Activated naive CD4-positive, alpha-beta T cell treated with anti-CD3 and anti-CD28 coated beads, Interleukin-2, amount 50 U/mL, for 72 hours (primary cell): ENCODE measurements around the gene CELF5. TPM values are rescaled to one million over a fixed set of nuclear protein-coding genes. Genes with fewer than 3 reads are reported as not detected.
"Not testable (repeated sequence)": the region's sequence is repeated elsewhere in the genome, so short reads cannot be mapped to it uniquely, and the experiment has no call there.

ENCODE experiments used
- ATAC-seq, 2 donors: fragments of 150-1000 bp; cut with Tn5 transposase; 2 replicates each; pipeline ENCODE4 v1.10.0; 2021; ENCODE audit warnings: mild to moderate bottlenecking in 2 of 2, moderate library complexity in 2 of 2
- DNase-seq, 2 donors: peaks; one replicate each; pipeline ENCODE4 v3.0.0; 2021 to 2022; ENCODE audit warnings: low spot score in 2 of 2
- H3K27ac Mint-ChIP-seq, 2 donors: one replicate each; pipeline ENCODE4 v1.8.0; 2022; ENCODE audit warnings: mild to moderate bottlenecking in 2 of 2, mixed read lengths in 2 of 2
- H3K36me3 Mint-ChIP-seq, 2 donors: one replicate each; pipeline ENCODE4 v1.8.0; 2022; ENCODE audit warnings: mixed read lengths in 2 of 2
- H3K9me3 Mint-ChIP-seq, 2 donors: one replicate each; pipeline ENCODE4 v1.8.0; 2022; ENCODE audit warnings: mixed read lengths in 2 of 2
- total RNA-seq, 2 donors: library from RNA; stranded (reverse); gene quantifications; one replicate each; pipeline ENCODE4 v1.2.3, GENCODE V29; 2022

CELF5 gene
- total RNA-seq, 2 donors from 2014 or later: 0.66 TPM; not detected in 1

- ATAC-seq (no peak), DNase-seq (no peak)
- H3K27ac Mint-ChIP-seq: no peak overlapping the region
- H3K9me3 Mint-ChIP-seq: no peaks in the 10 kb centered on the region
- H3K36me3 Mint-ChIP-seq: no peaks in the 10 kb centered on the region
Observed at GRCh38 chr19:3201072-3201700, 23.3 kb upstream of the CELF5 start.

- ATAC-seq (no peak), DNase-seq (no peak)
- Mint-ChIP-seq H3K36me3 (no peaks in the 10 kb centered on the region), H3K27ac (no peak overlapping the region), H3K9me3 (no peaks in the 10 kb centered on the region)
Observed at GRCh38 chr19:3201911-3202310, 22.6 kb upstream of the CELF5 start.

- ATAC-seq (no peak), DNase-seq (no peak)
- H3K36me3 Mint-ChIP-seq: no peaks in the 10 kb centered on the region
- no peaks in the 10 kb centered on the region for H3K9me3 Mint-ChIP-seq
- H3K27ac Mint-ChIP-seq: no peak overlapping the region
Observed at GRCh38 chr19:3202346-3202745, 22.1 kb upstream of the CELF5 start.

DNA sequence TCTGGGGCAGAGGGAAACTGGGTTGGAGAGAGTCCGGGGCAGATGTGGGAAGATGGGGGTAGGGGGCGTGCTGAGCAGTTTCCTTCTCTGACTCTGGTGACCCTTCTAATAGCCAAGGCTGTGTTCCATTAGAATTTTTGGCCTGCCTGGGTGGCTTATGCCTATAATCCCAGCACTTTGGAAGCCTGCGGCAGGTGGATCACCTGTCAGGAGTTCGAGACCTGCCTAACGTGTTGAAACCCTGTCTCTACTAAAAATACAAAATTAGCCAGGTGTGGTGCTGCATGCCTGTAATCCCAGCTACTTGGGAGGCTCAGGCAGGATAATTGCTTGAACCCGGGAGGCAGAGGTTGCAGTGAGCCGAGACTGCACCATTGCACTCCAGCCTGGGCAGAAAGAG, 21.6 kb upstream of the CELF5 start:
- not testable (repeated sequence) for ATAC-seq

GRCh38 chr19:3203805-3204645, 20.4 kb upstream of the CELF5 start:
- ATAC-seq: no peak

More for the DNA sequence above, 21.6 kb upstream of the CELF5 start:
- H3K36me3 Mint-ChIP-seq, DNase-seq, H3K9me3 Mint-ChIP-seq, H3K27ac Mint-ChIP-seq: not testable (repeated sequence)

DNA sequence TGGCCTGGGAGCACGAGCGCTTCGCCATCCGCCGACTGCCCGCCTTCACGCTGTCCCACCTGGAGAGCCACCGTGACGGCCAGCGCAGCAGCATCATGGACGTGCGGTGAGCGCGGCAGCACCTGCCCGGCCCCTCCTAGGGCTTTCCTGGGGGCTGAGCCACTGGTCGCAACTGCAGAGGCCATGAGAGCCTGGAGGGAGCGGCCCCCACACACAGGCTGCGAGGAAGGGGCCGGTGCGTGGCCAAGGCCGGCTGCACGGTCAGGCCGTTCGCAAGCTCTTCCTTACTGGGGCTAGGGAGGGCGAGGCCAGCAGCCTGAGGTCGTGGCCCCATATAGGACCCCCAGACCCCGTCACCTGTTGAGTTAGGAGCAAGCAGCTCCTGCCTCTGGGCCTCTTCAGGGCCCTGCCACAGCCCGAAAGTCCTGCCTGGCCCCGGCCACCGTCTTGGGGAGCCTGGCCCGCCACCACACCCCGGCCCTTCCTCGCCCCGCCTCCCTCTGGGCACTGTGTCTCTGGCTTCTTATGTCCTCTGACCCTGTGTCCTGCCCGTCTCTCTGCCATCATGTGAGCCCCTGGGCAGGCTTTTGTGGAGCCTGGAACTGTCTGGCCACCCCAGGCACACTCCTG, 19.7 kb upstream of the CELF5 start:
- no peak overlapping the region for H3K27ac Mint-ChIP-seq
- no peaks in the 10 kb centered on the region for H3K9me3 Mint-ChIP-seq
- ATAC-seq (no peak), DNase-seq (no peak)
- no peaks in the 10 kb centered on the region for H3K36me3 Mint-ChIP-seq

More at GRCh38 chr19:3203805-3204645, 20.4 kb upstream of the CELF5 start:
- no peaks in the 10 kb centered on the region for H3K9me3 Mint-ChIP-seq
- no peak for DNase-seq
- H3K27ac Mint-ChIP-seq: no peak overlapping the region
- H3K36me3 Mint-ChIP-seq: no peaks in the 10 kb centered on the region

DNA sequence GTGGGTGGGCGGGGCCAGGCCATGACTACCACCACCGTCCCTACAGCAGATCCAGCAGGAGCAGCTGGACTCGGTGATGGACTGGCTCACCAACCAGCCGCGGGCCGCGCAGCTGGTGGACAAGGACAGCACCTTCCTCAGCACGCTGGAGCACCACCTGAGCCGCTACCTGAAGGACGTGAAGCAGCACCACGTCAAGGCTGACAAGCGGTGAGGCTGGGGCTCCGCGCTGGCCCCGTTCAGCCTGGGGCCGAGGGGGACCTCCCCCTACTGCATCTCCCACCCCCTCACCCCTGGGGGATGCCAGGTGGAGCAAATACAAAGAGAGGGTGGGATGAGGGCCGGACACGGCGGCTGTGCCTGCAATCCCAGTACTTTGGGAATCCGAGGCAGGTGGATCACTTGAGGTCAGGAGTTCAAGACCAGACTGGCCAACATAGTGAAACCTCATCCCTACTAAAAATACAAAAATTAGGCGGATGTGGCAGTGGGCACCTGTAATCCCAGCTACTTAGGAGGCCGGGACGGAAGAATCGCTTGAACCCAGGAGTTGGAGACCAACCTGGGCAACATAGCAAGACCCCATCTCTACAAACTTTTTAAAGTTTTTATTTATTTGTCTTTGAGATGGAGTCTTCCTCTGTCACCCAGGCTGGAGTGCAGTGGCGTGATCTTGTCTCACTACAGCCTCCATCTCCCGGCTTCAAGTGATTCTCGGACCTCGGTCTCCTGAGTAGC, 18.1 kb upstream of the CELF5 start:
- Mint-ChIP-seq H3K27ac (no peak overlapping the region), H3K36me3 (no peaks in the 10 kb centered on the region)

GRCh38 chr19:3207461-3208242, 16.8 kb upstream of the CELF5 start:
- Mint-ChIP-seq H3K36me3 (no peaks in the 10 kb centered on the region), H3K9me3 (no peaks in the 10 kb centered on the region), H3K27ac (no peak overlapping the region)
- ATAC-seq: no peak
- no peak for DNase-seq

More for the DNA sequence above, 18.1 kb upstream of the CELF5 start:
- no peak for ATAC-seq
- H3K9me3 Mint-ChIP-seq: no peaks in the 10 kb centered on the region
- DNase-seq: no peak

DNA sequence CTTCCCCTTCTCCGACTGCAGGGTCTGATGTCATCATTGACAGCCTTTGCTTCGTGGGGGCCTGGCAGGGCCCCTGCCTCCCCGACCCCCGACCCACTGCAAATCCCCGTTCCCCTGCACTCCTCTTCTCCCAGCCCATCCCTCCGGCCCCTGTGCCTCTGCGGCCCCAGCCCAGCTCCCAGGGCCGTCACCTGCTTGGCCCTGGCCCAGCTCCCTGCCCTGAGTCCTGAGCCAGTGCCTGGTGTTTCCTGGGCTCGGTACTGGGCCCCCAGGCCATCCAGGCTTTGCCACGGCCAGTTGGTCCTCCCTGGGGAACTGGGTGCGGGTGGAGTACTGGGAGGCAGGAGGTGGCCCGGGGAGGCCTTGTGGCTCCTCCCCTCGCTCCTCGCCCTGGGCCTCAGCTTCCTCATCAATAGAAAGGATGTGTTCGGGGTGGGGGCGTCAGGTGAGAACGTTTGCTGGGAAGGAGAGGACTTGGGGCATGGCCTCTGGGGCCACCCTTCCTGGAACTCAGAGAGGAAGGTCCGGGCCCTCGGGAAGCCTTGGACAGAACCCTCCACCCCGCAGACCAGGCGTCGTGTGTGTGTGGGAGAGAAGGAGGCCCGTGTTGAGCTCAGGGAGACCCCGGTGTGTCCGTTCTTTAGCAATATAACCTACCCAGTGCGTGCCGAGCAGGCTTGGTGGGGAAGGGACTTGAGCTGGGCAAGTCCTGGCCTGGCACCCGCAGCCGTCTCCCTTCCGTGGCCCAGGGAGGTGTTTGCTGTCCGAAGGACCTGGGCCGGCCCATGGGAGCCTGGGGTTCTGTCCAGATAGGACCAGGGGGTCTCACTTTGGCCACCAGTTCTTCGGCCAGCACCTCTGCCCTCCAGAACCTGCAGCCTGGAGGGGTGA, 15.9 kb upstream of the CELF5 start:
- peak overlapping the region; percentile 41 to 55 for H3K27ac Mint-ChIP-seq
- no peaks in the 10 kb centered on the region for H3K9me3 Mint-ChIP-seq
- H3K36me3 Mint-ChIP-seq: no peaks in the 10 kb centered on the region
- no peak for DNase-seq
- ATAC-seq: no peak

DNA sequence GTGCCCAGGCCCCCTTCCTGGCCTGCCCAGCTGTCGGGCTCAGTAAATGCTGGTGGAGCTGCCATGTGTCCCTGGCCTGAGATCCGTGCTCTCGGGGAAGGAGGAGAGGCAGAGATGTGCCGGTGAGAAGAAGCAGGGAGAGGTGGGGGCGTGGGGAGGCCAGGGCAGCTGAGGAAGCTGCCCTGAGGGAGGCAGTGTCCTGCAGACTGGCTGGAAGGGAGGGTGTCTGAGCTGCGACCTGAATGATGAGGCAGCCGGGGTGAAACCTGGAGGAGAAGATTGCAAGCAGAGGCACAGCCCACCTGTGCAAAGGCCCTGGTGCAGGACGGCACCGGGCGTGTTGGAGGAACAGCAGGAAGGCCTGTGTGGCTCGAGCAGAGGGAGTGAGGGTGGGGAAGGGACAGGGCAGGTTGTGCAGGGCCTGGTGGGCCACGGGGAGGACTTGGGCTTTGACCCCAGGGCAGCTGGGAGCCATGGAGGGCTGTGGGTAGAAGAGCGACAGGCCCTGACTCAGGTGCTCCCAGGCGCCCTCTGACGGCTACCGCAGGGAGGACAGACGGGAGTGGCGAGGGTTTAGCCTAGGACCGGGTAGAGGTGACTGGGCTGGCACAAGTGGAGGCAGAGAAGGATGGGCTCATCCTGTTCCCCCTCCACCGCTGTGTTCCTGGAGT, 14.0 kb upstream of the CELF5 start:
- no peaks in the 10 kb centered on the region for H3K9me3 Mint-ChIP-seq
- H3K27ac Mint-ChIP-seq: peak overlapping the region in 1 of 2 donors; percentile 51
- peak; percentile 71 to 82 for DNase-seq
- peak; percentile 84 to 91 for ATAC-seq
- H3K36me3 Mint-ChIP-seq: no peaks in the 10 kb centered on the region

DNA sequence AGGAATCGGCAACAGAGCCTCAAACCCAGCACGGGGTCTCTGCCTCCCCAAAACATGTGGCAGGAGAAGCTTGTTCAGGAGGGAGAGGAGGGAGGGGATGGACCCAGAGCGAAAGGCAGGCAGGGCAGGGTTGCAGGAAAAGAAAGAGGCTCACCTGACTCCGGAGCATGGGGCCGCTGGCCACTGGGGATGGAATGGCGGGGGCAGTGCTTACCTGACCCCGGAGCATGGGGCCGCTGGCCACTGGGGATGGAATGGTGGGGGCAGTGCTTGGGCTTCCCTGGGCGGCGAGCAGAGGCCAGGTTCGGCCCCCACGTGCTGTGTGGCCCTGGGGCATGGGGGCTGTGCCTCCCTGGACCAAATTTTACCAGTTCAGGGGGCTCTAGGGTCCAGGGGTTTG, 13.3 kb upstream of the CELF5 start:
- Mint-ChIP-seq H3K36me3 (no peaks in the 10 kb centered on the region), H3K27ac (peak overlapping the region in 1 of 2 donors; percentile 51), H3K9me3 (no peaks in the 10 kb centered on the region)
- no peak for DNase-seq
- no peak for ATAC-seq

GRCh38 chr19:3213159-3213558, 11.3 kb upstream of the CELF5 start:
- ATAC-seq (no peak), DNase-seq (no peak)
- Mint-ChIP-seq H3K9me3 (no peaks in the 10 kb centered on the region), H3K27ac (peak overlapping the region in 1 of 2 donors; percentile 10), H3K36me3 (peaks cover 0 to 4% of the 10 kb centered on the region in 2 donors)

- DNase-seq: no peak
- Mint-ChIP-seq H3K36me3 (peaks cover 0 to 4% of the 10 kb centered on the region in 2 donors), H3K27ac (no peak overlapping the region), H3K9me3 (no peaks in the 10 kb centered on the region)
- no peak for ATAC-seq
Observed at GRCh38 chr19:3216874-3217273, 7.6 kb upstream of the CELF5 start.

GRCh38 chr19:3220576-3220975, 3.9 kb upstream of the CELF5 start:
- peaks cover 0 to 4% of the 10 kb centered on the region in 2 donors for H3K36me3 Mint-ChIP-seq
- DNase-seq (no peak), ATAC-seq (no peak)
- no peak overlapping the region for H3K27ac Mint-ChIP-seq
- no peaks in the 10 kb centered on the region for H3K9me3 Mint-ChIP-seq

- not testable (repeated sequence) for H3K36me3 Mint-ChIP-seq, ATAC-seq, H3K9me3 Mint-ChIP-seq, H3K27ac Mint-ChIP-seq, DNase-seq
Observed at GRCh38 chr19:3221576-3221975, 2.9 kb upstream of the CELF5 start.
